GM19395 (cell line): Measurements from ENCODE around the gene ANKRD9.
A peak's percentile ranks its signal among the peaks of the same experiment; 100 is the strongest.
"Not testable (repeated sequence)": the region's sequence is repeated elsewhere in the genome, so short reads cannot be mapped to it uniquely, and the experiment has no call there.

Experiments used
- ATAC-seq: cut with Tn5 transposase; IDR thresholded peaks from one replicate; pipeline ENCODE4 v1.9.1; 2021; ENCODE audit warnings: mild to moderate bottlenecking, moderate library complexity; ENCODE audit not compliant: unreplicated experiment

Gene ANKRD9, protein sequence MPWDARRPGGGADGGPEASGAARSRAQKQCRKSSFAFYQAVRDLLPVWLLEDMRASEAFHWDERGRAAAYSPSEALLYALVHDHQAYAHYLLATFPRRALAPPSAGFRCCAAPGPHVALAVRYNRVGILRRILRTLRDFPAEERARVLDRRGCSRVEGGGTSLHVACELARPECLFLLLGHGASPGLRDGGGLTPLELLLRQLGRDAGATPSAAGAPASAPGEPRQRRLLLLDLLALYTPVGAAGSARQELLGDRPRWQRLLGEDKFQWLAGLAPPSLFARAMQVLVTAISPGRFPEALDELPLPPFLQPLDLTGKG

GRCh38 chr14:102509746-102510615, at the start of gene ANKRD9:
ANKRD9 (minus strand) TSS chr14:102509776; CDS start chr14:102507889, 1,887 bp downstream.
- peak; percentile 78 for ATAC-seq

GRCh38 chr14:102558556-102558955, 49.0 kb upstream of the ANKRD9 start:
- no peak for ATAC-seq

DNA sequence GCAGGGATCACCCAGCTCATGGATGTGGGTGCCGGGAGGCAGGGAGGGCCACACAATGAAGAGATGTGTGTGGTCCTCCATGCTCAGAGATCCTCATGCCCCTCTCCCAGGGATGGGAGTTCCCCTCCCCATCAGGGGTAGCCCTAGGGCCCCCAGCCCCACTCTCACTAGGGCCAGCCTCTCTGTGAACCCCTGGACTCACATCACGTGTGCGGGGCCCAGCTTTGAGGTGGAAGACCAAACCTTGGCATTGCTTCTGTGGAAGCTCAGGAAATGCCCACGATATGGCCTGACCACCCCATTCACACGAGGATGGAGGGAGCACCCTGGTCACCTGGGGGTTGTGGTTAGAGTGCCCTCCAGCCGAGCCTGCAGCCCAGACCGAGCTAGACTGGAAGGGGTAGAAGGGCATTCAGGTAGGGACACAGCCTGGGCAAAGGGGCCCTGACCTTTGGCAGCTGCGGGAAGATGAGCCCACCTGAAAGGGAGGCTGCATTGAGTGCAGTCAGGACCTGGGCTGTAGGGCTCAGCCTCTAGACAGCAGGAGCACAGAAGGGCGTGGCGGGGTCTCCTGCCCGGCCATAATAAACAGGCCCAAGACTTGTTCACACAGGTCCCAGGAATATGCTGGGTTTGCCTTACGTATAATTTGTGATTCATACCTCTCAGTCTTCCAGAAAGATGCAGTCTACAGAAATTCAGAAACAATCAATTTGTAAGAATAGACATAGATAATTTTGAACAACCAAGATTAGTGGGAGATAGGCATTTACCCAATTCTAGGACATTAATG, 48.1 kb upstream of the ANKRD9 start:
- no peak for ATAC-seq

GRCh38 chr14:102556098-102556677, 46.6 kb upstream of the ANKRD9 start:
- ATAC-seq = no peak

DNA sequence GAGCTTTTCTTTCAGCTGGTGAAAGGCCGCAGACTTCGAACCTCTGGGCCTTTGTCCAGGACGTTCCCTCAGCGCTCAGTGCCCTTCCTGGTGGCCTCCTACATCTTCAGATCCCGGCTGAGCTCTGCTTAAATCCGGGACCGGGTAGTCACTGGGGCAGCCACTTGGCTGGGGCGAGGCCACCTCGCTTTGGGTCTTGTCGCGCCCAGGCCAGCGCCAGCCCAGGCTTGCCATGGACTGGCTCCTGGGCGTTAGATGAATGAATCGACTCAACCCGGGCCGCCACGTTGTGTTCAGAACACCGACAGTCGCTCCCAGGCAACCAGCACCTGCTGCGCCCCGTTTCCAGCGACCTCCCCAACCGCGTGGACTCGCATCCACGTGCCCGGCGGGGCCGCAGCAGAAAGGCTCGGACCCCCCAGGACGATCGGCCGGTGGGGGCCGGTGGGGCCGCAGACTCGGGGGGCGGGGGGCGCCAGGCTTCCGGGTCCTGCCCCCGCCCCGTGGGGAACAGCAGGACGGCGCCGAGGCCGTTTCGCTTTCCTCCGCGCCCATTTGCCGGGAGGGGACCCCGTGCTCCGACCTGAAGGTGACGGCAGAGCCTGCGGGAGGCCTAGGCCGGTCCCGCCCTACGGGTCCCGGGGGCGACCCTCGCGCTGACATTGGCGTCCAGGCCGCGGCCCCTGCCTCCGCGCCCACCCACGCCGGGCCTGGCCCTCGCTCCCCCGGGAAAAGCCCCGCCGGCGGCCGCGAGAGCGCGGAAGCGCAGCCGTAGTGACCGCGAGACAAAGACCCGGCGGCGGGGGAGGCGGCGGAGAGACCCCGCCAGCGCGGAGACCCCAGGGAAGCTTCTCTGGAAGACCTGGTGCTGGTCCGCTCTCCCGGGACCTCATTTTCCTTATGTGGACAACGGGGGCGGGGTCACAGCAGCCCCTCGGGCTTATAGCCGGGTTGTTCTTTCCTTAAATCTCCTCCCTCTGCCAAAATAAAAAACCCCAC, 45.5 kb upstream of the ANKRD9 start:
- no peak for ATAC-seq

DNA sequence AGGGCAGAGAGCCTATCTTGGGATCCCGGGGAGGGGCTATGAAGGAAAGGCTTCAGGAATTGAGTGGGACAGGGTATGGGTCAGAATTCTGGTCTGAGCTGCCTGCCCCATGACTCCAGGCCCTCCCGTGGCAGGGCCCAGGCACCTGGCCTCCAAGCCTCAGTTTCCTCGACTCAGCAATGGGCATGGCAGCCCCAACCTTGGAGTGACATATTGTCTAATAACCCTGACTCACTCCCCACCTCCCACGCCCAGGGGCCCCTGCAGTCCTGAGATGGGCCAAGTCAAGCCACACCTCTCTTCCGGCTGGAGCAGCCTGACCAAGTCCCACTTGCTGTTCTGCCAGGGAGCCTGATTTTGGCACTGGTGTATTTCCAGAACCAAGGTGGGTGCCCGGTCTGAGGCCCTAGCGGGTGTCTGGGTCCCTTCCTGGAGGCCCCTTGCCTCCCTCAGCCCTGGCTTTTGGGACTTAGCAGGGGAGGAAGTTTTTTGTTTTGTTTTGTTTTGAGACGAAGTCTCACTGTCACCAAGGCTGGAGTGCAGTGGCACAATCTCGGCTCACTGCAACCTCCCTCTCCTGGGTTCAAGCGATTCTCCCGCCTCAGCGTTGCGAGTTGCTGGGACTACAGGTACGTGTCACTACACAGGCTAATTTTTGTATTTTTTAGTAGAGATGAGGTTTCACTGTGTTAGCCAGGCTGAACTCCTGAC, 42.6 kb upstream of the ANKRD9 start:
- ATAC-seq = no peak

DNA sequence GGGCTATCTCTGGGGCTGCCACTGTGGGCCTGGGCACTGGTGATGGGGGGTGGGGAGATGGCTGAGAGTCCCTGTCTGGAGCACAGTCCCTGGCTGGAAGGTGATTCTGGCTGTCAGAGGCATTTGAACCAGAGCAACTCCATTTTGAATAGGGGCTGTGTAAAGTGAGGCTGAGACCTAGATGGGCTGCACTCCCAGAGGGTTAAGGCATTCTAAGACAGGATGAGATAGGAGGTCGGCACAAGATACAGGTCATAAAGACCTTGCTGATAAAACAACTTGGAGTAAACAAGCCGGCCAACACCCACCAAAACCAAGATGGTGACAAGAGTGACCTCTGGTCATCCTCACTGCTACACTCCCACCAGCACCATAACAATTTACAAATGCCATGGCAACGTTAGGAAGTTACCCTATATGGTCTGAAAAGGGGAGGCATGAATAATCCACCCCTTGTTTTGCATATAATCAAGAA, 41.4 kb upstream of the ANKRD9 start:
- not testable (repeated sequence) for ATAC-seq

DNA sequence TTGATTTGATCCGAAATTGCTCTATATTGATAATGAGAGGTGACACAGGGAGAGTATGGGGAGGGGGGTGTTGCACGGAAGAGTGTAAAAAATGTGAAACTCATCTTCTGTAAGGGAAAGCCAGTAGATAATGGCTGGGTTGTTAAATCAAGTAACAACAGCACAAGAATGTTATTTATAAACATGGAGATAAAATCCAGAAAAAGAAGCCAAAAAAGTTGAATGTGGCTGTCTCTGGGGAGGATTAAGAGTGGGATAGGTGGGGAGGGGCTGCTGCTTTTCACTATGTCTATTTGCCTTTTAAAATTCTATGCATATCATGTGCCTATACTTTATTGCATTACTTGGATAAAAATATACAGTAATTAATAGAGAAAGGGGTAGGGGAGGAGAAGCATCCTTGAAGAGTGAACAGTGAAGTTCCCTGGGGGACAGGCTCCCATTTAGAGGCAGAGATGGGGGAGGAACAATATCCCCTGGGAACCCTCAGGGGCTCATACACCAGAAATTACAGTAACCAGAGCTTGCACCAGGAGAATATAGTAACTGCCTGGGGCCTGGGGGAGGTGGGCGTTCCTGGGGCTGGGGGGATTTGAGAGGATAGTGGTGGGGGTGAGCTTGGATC, 39.2 kb upstream of the ANKRD9 start:
- ATAC-seq = no peak

DNA sequence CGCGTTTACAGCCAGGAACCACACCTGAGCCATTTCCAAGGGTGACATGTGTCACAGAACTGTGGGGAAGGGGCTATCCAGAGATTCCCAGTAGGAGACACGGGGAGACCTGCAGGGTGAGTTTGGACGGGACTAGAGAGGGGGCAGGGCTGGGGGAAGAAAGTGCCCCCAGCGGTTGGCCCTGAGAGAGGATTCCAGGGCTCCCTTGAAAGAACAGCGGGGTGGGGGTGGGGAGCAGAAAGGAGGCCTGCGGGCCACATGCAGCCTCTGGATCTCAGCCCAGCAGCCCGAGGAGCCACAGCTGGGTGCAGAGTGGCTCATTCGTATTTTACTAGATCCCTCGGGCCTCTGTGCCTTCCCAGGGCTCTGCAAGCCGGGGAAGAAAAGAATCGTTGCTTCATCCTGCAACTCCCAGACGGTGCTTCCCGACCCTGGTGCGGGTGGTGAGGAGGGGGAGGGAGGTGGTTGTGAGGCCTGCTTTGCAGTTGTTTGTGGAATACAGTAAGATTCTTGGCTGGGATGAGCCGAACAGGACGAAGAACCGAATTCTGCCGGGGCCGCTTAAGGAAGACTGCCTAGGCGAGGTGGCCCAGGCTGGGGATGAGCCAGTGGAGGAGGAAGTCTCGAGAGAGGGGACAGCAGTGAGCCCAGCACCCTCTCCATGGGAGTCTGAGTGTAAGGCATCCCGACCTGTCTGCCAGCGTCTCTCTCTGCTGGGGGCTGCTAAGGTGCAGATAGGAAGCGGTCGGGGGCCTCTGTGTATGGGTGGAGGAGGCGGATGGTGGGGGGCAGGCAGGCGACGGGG, 36.1 kb upstream of the ANKRD9 start:
- no peak for ATAC-seq

DNA sequence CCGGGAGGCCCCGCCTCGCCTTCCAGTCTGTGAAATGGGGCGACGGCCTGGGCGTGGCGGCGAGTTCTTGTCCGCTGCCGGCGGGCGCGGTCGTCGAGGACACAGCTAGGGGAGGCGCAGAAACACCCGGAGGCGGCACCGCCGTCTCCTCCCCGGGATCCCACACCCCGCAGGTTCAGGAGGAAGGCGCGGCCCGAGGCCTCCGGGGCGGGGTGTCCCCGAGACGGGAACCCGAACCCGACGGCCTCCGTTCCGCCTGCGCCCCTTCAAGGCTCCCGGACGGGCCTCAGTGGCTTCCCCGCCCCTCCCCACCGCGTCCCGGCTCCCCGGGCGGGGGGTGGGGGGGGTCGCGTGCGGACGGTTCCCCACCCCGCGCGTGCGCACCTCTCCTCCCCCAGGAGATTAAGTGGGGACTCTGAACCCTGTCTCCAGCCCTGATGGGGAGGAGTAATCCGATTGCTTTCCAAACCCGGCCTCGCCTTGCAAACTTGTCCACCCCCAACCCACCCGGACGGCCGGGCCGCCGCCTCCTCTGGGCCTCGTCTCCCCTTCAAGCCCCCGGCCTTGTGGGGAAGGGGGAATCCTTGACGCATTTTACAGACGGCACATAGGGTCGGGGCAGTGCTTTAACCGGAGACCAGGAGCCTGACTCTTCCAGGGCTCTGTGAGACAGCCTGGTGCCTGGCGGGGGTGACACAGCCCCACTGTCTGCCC, 35.3 kb upstream of the ANKRD9 start:
- no peak for ATAC-seq

GRCh38 chr14:102544046-102544746, 34.6 kb upstream of the ANKRD9 start:
- no peak for ATAC-seq

- no peak for ATAC-seq
Measured at GRCh38 chr14:102541771-102542170, 32.2 kb upstream of the ANKRD9 start.

DNA sequence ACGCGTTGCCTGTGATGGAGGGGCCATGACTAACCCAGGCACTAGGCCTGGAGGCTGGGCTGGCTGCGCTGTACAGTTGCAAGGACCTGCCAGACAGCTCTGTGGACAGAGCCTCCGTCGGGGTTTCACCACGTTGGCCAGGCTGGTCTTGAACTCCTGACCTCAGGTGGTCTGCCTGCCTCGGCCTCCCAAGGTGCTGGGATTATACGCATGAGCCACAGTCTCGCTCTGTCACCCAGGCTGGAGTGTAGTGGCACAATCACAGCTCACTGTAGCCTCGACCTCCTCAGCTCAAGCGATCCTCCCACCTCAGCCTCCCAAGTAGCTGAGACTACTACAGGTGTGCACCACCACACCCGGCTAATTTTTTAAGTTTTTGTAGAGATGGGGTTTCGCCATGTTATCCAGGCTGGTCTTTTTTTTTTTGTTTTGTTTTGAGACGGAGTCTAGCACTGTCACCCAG, 31.5 kb upstream of the ANKRD9 start:
- not testable (repeated sequence) for ATAC-seq

- ATAC-seq = no peak
Measured at GRCh38 chr14:102540315-102541028, 30.9 kb upstream of the ANKRD9 start.

DNA sequence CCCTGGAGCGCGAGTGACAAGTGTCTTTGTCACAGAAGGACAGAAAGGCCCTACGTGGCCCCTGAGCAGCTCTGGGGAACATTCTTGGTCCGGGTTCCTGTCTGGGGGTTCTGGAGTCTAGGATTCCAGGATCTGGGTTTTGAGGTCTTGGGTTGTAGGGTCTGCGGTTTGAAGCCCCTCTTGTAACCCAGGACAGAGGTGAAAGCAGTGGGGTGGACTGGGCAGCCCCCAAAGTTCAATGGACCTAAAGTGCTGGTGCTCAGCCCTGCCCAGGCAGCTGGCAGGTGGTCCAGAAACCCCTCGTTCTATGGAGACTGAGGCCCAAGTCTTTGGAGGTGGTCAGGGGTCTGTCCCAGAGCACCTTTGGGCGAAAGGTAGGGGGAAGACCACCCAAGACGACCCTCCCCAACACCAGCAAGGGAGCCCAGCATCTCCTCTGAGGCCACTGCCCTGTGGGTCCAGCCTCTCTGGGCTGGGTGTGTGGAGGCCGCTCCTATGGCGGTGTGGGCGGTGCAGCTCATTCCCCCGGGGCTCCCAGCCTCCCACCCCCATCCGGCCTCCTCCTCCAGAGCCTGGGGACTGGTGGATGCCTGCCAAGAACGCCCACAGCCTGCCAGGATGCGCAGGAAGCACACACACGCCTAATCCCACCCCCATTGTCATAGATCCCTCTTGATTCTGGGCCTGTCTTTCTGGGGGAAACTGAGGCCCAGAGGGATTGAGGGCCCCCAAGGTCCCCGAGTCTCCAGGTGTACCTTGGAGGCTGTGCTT, 30.2 kb upstream of the ANKRD9 start:
- ATAC-seq = no peak
